Activated CD8-positive, alpha-beta memory T cell treated with anti-CD3 and anti-CD28 coated beads, Interleukin-2, amount 50 U/mL, for 48 hours (primary cell): Measurements from ENCODE around the gene PIK3C3.
"Not testable (repeated sequence)": the region's sequence is repeated elsewhere in the genome, so short reads cannot be mapped to it uniquely, and the experiment has no call there.

Source experiments
- DNase-seq: peaks from one replicate; pipeline ENCODE4 v3.0.0-alpha.2; 2020

Gene PIK3C3

DNA sequence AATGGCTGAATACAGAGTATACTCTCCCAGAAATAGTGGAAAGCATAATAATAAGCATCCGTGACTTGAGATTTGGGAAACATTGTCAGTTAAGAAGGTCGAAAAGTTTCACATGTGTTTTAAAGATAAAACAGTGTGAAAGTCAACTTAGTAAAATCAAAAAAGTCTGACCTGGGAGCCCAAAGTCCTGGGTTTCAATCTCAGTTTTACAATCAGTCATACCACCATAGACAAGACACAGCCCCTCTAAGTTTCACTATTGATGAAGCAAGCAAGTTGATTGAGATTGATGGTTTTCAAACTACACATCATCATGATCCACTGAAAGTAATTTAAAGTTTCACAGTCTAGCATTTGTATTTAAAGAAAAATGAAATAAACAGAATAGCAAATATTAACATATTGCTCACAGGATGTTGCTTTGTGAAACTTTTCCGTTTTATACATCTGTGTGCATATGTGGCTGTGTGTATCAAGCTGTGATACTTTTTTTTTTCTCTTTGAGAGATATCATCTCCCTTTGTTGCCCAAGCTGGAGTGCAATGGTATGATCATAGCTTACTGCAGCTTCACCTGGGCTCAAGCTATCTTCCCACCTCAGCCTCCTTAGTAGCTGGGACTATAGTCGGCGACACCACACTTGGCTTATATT lies 71.1 kb downstream of the PIK3C3 start:
- DNase-seq, result no peak

GRCh38 chr18:42028247-42028832 lies 73.3 kb downstream of the PIK3C3 start:
- no peak for DNase-seq

GRCh38 chr18:42029092-42029491 lies 74.1 kb downstream of the PIK3C3 start:
- no peak for DNase-seq

DNA sequence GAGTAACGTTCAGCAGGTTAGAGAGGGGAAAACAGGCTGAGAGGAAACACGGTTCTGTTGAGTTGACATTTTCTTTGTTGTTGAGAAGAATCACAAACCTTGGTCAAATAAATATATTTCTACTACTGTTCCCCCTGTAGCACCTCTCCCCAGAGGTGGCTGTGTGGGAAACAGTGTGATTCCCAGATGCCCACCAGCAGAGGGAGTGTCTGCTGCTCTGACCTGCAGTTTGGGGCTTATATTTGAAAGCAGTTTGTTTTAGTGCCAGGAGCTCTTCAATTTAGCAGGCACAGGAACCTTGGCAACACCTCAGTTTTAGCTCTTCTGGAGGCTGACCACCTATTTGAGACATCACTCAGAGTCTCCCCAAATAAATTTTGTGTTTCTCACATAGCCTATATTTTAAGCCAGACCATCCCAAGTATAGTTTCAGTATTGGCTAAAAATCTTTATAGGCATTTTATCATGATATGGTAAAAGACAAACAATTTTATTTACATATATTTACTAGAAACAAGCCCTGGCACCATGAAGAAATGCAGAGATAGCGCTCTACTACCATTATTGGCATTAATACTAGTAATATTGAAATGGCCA lies 75.7 kb downstream of the PIK3C3 start:
- DNase-seq, result no peak

DNA sequence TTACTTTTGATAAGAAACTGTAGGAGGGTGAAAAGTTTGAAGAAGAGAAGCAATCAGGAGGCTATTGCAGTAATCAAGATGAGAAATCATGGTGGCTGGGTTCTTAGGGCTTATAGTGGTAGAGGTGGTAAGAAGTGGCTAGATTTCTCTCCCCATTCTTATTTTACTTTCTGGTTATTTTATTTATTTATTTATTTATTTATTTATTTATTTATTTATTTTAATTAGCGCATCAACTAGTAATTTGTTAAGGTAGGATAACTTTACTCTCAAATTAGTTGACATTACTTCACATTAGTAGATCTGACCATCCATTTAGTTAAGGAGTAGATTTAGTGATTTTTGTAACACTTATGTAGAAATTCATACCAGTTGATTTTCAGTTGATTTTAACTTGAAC lies 77.4 kb downstream of the PIK3C3 start:
- no peak for DNase-seq

- no peak for DNase-seq
Measured at GRCh38 chr18:42033137-42033810, 78.2 kb downstream of the PIK3C3 start.

GRCh38 chr18:42038936-42039335 lies 83.9 kb downstream of the PIK3C3 start:
- DNase-seq, result no peak

- DNase-seq, result no peak
Measured at GRCh38 chr18:42039396-42039795, 84.4 kb downstream of the PIK3C3 start.

GRCh38 chr18:42041793-42042192 lies 86.8 kb downstream of the PIK3C3 start:
- DNase-seq, result no peak

GRCh38 chr18:42045346-42045745 lies 90.3 kb downstream of the PIK3C3 start:
- DNase-seq, result no peak

GRCh38 chr18:42047721-42048120 lies 92.7 kb downstream of the PIK3C3 start:
- DNase-seq, result no peak

- no peak for DNase-seq
Measured at GRCh38 chr18:42048158-42048557, 93.1 kb downstream of the PIK3C3 start.

DNA sequence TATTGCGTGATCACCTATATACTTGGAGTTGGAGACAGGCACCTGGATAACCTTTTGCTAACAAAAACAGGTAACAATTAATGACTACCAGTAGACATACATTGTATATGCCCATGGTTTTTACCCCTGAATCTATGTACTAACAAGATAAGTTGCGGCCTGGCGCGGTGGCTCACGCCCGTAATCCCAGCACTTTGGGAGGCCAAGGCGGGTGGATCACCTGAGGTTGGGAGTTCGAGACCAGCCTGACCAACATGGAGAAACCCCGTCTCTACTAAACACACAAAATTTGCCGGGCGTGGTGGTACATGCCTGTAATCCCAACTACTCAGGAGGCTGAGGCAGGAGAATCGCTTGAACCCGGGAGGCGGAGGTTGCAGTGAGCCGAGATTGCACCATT lies 94.5 kb downstream of the PIK3C3 start:
- not testable (repeated sequence) for DNase-seq

DNA sequence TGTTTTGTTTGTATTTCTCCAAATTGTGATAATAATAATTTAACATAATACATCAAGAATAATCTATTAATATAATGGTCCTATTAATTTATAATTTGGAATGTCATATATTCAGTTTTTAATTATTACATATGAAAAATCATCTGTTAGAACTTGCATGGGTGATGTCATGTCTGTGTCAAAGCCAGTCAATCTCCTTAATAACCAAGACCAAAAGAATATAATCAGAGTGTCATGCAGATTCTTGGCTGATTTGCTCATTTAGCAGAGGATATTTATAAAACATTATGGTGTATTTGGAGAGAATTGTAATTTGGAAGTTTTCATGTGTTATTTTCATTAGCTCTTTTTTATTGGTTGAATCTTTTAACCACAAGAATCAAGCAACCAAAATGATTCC lies 96.4 kb downstream of the PIK3C3 start:
- no peak for DNase-seq

DNA sequence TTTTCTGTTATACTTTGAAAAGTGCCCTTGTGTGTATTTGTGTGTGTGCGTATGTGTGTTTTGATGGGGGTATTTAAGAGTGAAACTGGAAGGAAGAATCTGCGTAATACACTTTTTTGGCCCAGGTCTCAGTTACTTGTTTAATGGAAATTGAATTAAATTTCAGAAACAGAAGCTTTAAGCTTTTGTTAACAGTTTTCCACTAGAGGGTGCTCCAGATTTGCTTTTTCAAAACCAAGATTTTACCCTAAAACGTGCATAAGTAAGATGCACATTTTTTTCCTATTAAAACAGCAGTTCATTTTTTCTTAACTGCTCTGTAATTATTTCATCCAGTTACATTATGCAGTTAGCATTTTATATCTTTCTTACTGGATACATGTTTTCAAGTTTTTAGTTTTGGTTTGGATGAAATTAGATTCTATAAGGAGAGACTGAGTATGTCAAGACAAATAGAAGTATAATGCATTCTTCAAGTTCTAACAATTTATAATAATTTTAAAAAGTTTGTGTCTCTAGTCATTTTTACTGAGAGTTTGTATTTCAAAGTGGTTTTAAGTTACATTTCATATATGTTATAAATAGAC lies 97.2 kb downstream of the PIK3C3 start:
- DNase-seq, result no peak

GRCh38 chr18:42053188-42053781 lies 98.3 kb downstream of the PIK3C3 start:
- peak; percentile 77 for DNase-seq

DNA sequence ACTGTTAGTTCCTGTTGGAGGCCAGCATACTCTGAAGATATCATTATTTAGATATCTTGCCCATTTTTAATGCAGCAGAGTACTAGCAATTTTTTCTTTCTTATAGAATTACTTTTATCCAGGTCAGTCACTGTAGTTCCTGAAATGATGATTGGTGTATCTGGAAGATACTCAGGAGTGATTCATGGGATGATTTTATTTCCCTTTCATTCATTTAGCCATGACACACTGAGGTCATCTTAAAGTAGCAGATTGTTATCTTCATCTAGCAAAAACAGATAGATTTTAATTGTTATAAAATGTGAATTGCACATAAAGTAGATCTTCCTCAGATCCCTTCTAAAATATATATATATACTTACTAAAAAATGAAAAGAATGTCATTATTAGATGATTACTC lies 109.1 kb downstream of the PIK3C3 start:
- DNase-seq, result no peak

GRCh38 chr18:42067518-42067917 lies 112.5 kb downstream of the PIK3C3 start:
- DNase-seq, result no peak

DNA sequence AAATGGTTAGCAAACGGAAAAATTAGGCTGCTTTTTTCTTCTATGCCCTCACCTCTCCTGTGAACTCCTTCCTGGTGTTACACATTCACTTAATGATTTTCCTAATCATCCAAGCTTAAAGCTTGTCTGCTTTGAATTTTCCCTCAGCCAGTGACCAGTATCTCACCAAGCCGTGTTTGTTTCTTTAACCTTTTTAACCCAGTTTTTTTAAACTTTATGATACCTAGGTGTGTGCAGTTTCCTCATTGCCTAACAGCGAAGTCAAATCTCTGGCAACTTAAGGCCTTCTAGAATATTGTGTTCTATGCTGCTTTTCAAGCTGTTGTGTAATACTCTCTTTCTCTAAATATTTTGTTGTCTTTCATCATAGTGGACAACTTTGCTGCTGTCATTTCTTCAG lies 113.0 kb downstream of the PIK3C3 start:
- no peak for DNase-seq

- no peak for DNase-seq
Measured at GRCh38 chr18:42069036-42069435, 114.0 kb downstream of the PIK3C3 start.

DNA sequence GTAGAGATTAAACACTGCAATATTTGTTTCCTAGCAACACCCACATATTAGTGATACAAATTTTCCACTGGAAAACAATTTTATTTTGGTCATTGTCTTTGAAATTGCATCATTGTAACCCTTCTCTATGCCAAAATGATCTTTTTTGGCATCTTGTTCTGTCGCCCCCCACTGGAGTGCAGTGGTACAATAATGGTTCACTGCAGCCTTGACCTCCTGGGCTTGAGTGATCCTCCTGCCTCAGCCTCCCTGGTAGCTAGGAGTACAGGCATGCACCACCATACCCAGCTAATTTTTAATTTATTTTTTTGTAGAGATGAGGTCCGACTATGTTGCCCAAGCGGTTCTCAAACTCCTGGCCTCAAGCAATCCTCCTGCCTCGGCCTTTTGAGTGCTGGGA lies 117.4 kb downstream of the PIK3C3 start:
- no peak for DNase-seq

DNA sequence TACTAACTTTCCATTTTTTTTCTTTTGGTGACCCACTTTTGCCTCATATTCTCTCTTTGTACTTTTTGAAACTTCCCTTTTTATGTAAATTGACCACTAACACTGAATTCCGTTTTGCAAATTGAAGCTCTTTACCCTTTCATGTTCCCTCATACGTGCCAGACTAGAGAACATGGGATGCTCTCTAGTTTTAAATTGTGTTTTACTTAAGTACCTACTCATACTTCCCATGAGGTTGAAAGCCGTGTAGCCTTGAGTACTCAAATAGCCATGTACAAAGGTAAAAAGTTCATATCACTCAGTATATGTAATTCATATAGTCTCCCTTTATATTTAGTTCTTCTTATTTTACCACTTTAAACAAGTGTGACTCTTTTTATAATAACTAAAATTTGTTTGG lies 119.7 kb downstream of the PIK3C3 start:
- no peak for DNase-seq

GRCh38 chr18:42078711-42079110 lies 123.7 kb downstream of the PIK3C3 start:
- no peak for DNase-seq
